Smooth muscle cell (in vitro differentiated cells): ENCODE measurements around the gene ACTG2. TPM values are rescaled to one million over a fixed set of nuclear protein-coding genes. Genes with fewer than 3 reads are reported as not detected.
A peak's percentile ranks its signal among the peaks of the same experiment; 100 is the strongest.

Experiments
- DNase-seq: peaks from one replicate; lab custom pipeline; 2025; ENCODE audit not compliant: unreplicated experiment; lab: John Stamatoyannopoulos, UW
- H2AFZ ChIP-seq: fragments of 200-600 bp; sonication (generic); 2 replicates; pipeline ENCODE4 v1.6.0; 2016; ENCODE audit warnings: antibody characterized with exemption, low read depth, mild to moderate bottlenecking
- H3F3A ChIP-seq: fragments of 200-600 bp; sonication (generic); 2 replicates; pipeline ENCODE4 v1.6.0; 2017; ENCODE audit warnings: antibody characterized with exemption, low read depth
- H3K27ac ChIP-seq: fragments of 200-600 bp; sonication (generic); 2 replicates; pipeline ENCODE4 v1.5.1; 2016; ENCODE audit warnings: low read depth, mild to moderate bottlenecking
- H3K27me3 ChIP-seq: fragments of 200-600 bp; sonication (generic); 2 replicates; pipeline ENCODE4 v1.6.1; 2016; ENCODE audit warnings: low read depth, mild to moderate bottlenecking
- H3K36me3 ChIP-seq: fragments of 200-600 bp; sonication (generic); 2 replicates; pipeline ENCODE4 v1.5.1; 2016; ENCODE audit warnings: low read depth
- H3K4me1 ChIP-seq: fragments of 200-600 bp; sonication (generic); 2 replicates; pipeline ENCODE4 v1.5.1; 2016; ENCODE audit warnings: low read depth
- H3K4me2 ChIP-seq: fragments of 200-600 bp; sonication (generic); 2 replicates; pipeline ENCODE4 v1.6.0; 2016; ENCODE audit warnings: mild to moderate bottlenecking
- H3K4me3 ChIP-seq: fragments of 200-600 bp; sonication (generic); 2 replicates; pipeline ENCODE4 v1.5.1; 2016; ENCODE audit warnings: mild to moderate bottlenecking
- H3K79me2 ChIP-seq: fragments of 200-600 bp; sonication (generic); 2 replicates; pipeline ENCODE4 v1.6.0; 2016; ENCODE audit warnings: low read depth, mild to moderate bottlenecking
- H3K9ac ChIP-seq: fragments of 200-600 bp; sonication (generic); 2 replicates; pipeline ENCODE4 v1.6.0; 2016; ENCODE audit warnings: low read depth
- H3K9me3 ChIP-seq: fragments of 200-600 bp; sonication (generic); replicated peaks from 2 replicates; pipeline ENCODE4 v1.5.1; 2016; ENCODE audit warnings: low read depth
- H4K20me1 ChIP-seq: fragments of 200-600 bp; sonication (generic); 2 replicates; pipeline ENCODE4 v1.6.0; 2016; ENCODE audit warnings: low read depth
- CTCF ChIP-seq: fragments of 200-600 bp; sonication (generic); IDR thresholded peaks from 2 replicates; pipeline ENCODE4 v1.5.1; 2017; ENCODE audit warnings: borderline replicate concordance, mild to moderate bottlenecking, antibody characterized with exemption; ENCODE audit not compliant: insufficient read depth, poor library complexity, severe bottlenecking
- WGBS: methylation state at CpG from one replicate; pipeline ENCODE4 v1.1.7; 2016; ENCODE audit warnings: low lambda C conversion rate; 5-methylcytosine and 5-hydroxymethylcytosine counted together
- polyA plus RNA-seq: library from polyadenylated mRNA; unstranded; fragments of >200 nt; fragmentation: Nextera tagmentation; extraction: Ambion mirVana; gene quantifications from 2 replicates; pipeline ENCODE4 v1.2.1, GENCODE V29; 2016
- total RNA-seq: library from RNA; depleted of rRNA; stranded (reverse); fragments of >200 nt; gene quantifications from 2 replicates; pipeline ENCODE4 v1.2.3, GENCODE V29; 2014

ACTG2 gene
- total and polyA plus RNA-seq, 2 experiments from 2014 or later, result 323 to 874 TPM

- DNase-seq, result no peak
- H3K27ac ChIP-seq, result peak overlapping the region; percentile 75
Observed at GRCh38 chr2:73931531-73932500, 39.0 kb downstream of the ACTG2 start.

GRCh38 chr2:73933194-73933593, 40.4 kb downstream of the ACTG2 start:
- no peak for TF ChIP-seq CTCF
- Histone ChIP-seq H3K4me1 (peaks cover 9% of the 10 kb centered on the region), H2AFZ (no peak overlapping the region), H3F3A (peaks cover 9% of the 10 kb centered on the region), H3K79me2 (peaks cover 85% of the 10 kb centered on the region), H3K36me3 (no peaks in the 10 kb centered on the region), H4K20me1 (peaks cover 81% of the 10 kb centered on the region), H3K4me2 (peak overlapping the region; percentile 74), H3K9me3 (no peaks in the 10 kb centered on the region), H3K9ac (no peak overlapping the region), H3K4me3 (no peak overlapping the region), H3K27ac (peak overlapping the region; percentile 75), H3K27me3 (no peaks in the 10 kb centered on the region)
- WGBS, result 64% methylated on average over 3 of the region's 3 CpGs
- DNase-seq, result no peak

More at GRCh38 chr2:73931531-73932500, 39.0 kb downstream of the ACTG2 start:
- Histone ChIP-seq H3K9ac (peak overlapping the region; percentile 22), H3K27me3 (no peaks in the 10 kb centered on the region), H3K4me3 (no peak overlapping the region), H3F3A (peaks cover 9% of the 10 kb centered on the region), H4K20me1 (peaks cover 67% of the 10 kb centered on the region), H3K36me3 (no peaks in the 10 kb centered on the region), H3K9me3 (no peaks in the 10 kb centered on the region), H3K4me2 (peak overlapping the region; percentile 74), H3K4me1 (peaks cover 19% of the 10 kb centered on the region), H2AFZ (no peak overlapping the region), H3K79me2 (peaks cover 93% of the 10 kb centered on the region)
- WGBS, result 90% methylated on average over 7 of the region's 7 CpGs
- TF ChIP-seq CTCF, result no peak

GRCh38 chr2:73935641-73936040, 42.8 kb downstream of the ACTG2 start:
- peaks cover 9% of the 10 kb centered on the region for H3F3A ChIP-seq
- H3K27me3 ChIP-seq, result no peaks in the 10 kb centered on the region
- H2AFZ ChIP-seq, result no peak overlapping the region
- H3K9ac ChIP-seq, result no peak overlapping the region
- H3K9me3 ChIP-seq, result no peaks in the 10 kb centered on the region
- H4K20me1 ChIP-seq, result peaks cover 99% of the 10 kb centered on the region
- H3K27ac ChIP-seq, result no peak overlapping the region
- H3K4me1 ChIP-seq, result peaks cover 15% of the 10 kb centered on the region
- DNase-seq, result no peak
- peaks cover 75% of the 10 kb centered on the region for H3K79me2 ChIP-seq
- H3K36me3 ChIP-seq, result no peaks in the 10 kb centered on the region
- H3K4me2 ChIP-seq, result no peak overlapping the region
- TF ChIP-seq CTCF, result no peak
- H3K4me3 ChIP-seq, result no peak overlapping the region
